GM12878 (cell line): ENCODE results near the gene RPL10A.

ENCODE experiments used
- ATF2 ChIP-seq: IDR thresholded peaks from 2 replicates; pipeline ENCODE4 v1.6.1; 2012; ENCODE audit warnings: low read length, inconsistent platforms
- BACH1 ChIP-seq: fragments of 450-650 bp; IDR thresholded peaks from 2 replicates; pipeline ENCODE4 v1.6.1; 2017; ENCODE audit warnings: mild to moderate bottlenecking, borderline replicate concordance
- CEBPB ChIP-seq, 2 experiments: fragments of 150-350 bp in 1 of 2; IDR thresholded peaks; 2 replicates each; pipeline ENCODE4 v1.6.1; 2012 to 2014; ENCODE audit warnings: low read depth in 2 of 2, low read length in 2 of 2, borderline replicate concordance in 1 of 2, inconsistent platforms in 1 of 2
- CHD1 ChIP-seq: IDR thresholded peaks from 2 replicates; pipeline ENCODE4 v1.6.1; 2012; ENCODE audit warnings: low read depth, low read length, improper control_type of control experiment
- CTCF ChIP-seq, 3 experiments: IDR thresholded peaks in 2 of 3; conservative IDR thresholded peaks in 1 of 3; 2 replicates each; pipeline ENCODE4 v1.5.1; 2011; ENCODE audit warnings: low read depth in 3 of 3, low read length in 3 of 3, mild to moderate bottlenecking in 3 of 3, control low read depth in 2 of 3, moderate library complexity in 2 of 3, inconsistent platforms in 1 of 3, mixed read lengths in 1 of 3; ENCODE audit not compliant: control insufficient read depth in 2 of 3, insufficient read depth in 1 of 3; ENCODE audit errors: extremely low read depth in 1 of 3
- EED ChIP-seq: sonication (generic); IDR thresholded peaks from 2 replicates; pipeline ENCODE4 v1.6.1; 2016; ENCODE audit warnings: antibody characterized with exemption, low read depth
- EP300 ChIP-seq, 2 experiments: fragments of 150-350 bp in 1 of 2; IDR thresholded peaks; 2 replicates each; pipeline ENCODE4 v1.6.1; 2011 to 2012; ENCODE audit warnings: low read depth in 2 of 2, low read length in 2 of 2, borderline replicate concordance in 1 of 2, improper control_type of control experiment in 1 of 2, inconsistent platforms in 1 of 2; ENCODE audit not compliant: control insufficient read depth in 1 of 2
- IRF5 ChIP-seq: fragments of 450-650 bp; IDR thresholded peaks from 2 replicates; pipeline ENCODE4 v1.6.1; 2017; ENCODE audit warnings: borderline replicate concordance
- PAX8 ChIP-seq: fragments of 450-650 bp; IDR thresholded peaks from 2 replicates; pipeline ENCODE4 v1.6.1; 2017; ENCODE audit warnings: mild to moderate bottlenecking, moderate library complexity
- POLR2AphosphoS5 ChIP-seq: IDR thresholded peaks from 2 replicates; pipeline ENCODE4 v1.6.1; 2011; ENCODE audit warnings: mild to moderate bottlenecking, low read length, inconsistent platforms
- SIN3A ChIP-seq: IDR thresholded peaks from 2 replicates; pipeline ENCODE4 v1.6.1; 2012; ENCODE audit warnings: low read depth, low read length, improper control_type of control experiment
- SPI1 ChIP-seq: IDR thresholded peaks from 2 replicates; pipeline ENCODE4 v1.6.1; 2011; ENCODE audit warnings: low read depth, mild to moderate bottlenecking, low read length, moderate library complexity, borderline replicate concordance; ENCODE audit not compliant: insufficient read depth
- SREBF2 ChIP-seq: IDR thresholded peaks from 2 replicates; pipeline ENCODE4 v1.6.1; 2012; ENCODE audit warnings: mild to moderate bottlenecking, low read length
- USF2 ChIP-seq: IDR thresholded peaks from 2 replicates; pipeline ENCODE4 v1.6.1; 2011; ENCODE audit warnings: low read depth, low read length, improper control_type of control experiment, borderline replicate concordance

GRCh38 chr6:35514587-35514986, 46.4 kb downstream of the RPL10A start:
- no peak for TF ChIP-seq POLR2AphosphoS5
- no peak for TF ChIP-seq PAX8
- no peak for TF ChIP-seq SPI1
- TF ChIP-seq CHD1 = no peak
- TF ChIP-seq CTCF (IDR thresholded peaks at IDR 0.05 in 2 of 3, conservative IDR thresholded peaks at IDR 0.05 in 1 of 3; ENCODE audit: control insufficient read depth in 2 of 3, extremely low read depth in 1 of 3, insufficient read depth in 1 of 3, low read depth in 3 of 3, low read length in 3 of 3) = no peak
- TF ChIP-seq SIN3A = no peak
- TF ChIP-seq EP300 (IDR thresholded peaks at IDR 0.05; ENCODE audit: borderline replicate concordance in 1 of 2, control insufficient read depth in 1 of 2, low read depth in 2 of 2, low read length in 2 of 2) = no peak
- TF ChIP-seq ATF2 = no peak
- no peak for TF ChIP-seq BACH1
- no peak for TF ChIP-seq CEBPB (IDR thresholded peaks at IDR 0.05; ENCODE audit: borderline replicate concordance in 1 of 2, low read depth in 2 of 2, low read length in 2 of 2)
- no peak for TF ChIP-seq EED
- TF ChIP-seq USF2 = no peak
- TF ChIP-seq SREBF2 = no peak
- no peak for TF ChIP-seq IRF5
